LoVo (cell line): ENCODE results near the gene LRRC18.

Experiments
- DNase-seq: peaks from one replicate; pipeline ENCODE4 v3.0.0-alpha.2; 2016; ENCODE audit warnings: low spot score

The LRRC18 gene

GRCh38 chr10:48880016-48880705, 59.5 kb downstream of the LRRC18 start:
- no peak for DNase-seq

GRCh38 chr10:48879451-48879850, 60.2 kb downstream of the LRRC18 start:
- DNase-seq, result no peak

- no peak for DNase-seq
These were observed 61.5 kb downstream of the LRRC18 start for GRCh38 chr10:48878091-48878490.

GRCh38 chr10:48872234-48872633, 67.4 kb downstream of the LRRC18 start:
- DNase-seq, result no peak
